ENCODE data around the gene NAALADL2. TPM values are rescaled to one million over a fixed set of nuclear protein-coding genes. Genes with fewer than 3 reads are reported as not detected.
"Not testable (repeated sequence)": the region's sequence is repeated elsewhere in the genome, so short reads cannot be mapped to it uniquely, and the experiment has no call there.

Gene NAALADL2
- total and polyA plus RNA-seq, 9 of the 15 experiments (the other 6 are each of a cell fraction or from before 2014, with no cell fraction given): 0.29 to 1.1 (median 0.79) TPM; not detected in 1

GRCh38 chr3:175528693-175529092 lies 669.6 kb downstream of the NAALADL2 start:
- H3K9ac ChIP-seq (ENCODE audit: insufficient read depth in 1 of 2, low read depth in 2 of 2, low read length in 2 of 2); H2AFZ ChIP-seq (ENCODE audit: low read depth, low read length); FAIRE-seq; H3K4me1 ChIP-seq (replicated peaks in 1 of 2; ENCODE audit: control insufficient read depth in 2 of 2, insufficient read depth in 2 of 2, low read length in 2 of 2); CTCF ChIA-PET (ENCODE audit: low intra/inter-chr PET ratio); BruUV-seq (replicated peaks); H3K36me3 ChIP-seq (ENCODE audit: control insufficient read depth, insufficient read depth, low read length); H3K27me3 ChIP-seq (ENCODE audit: control insufficient read depth in 2 of 2, insufficient read depth in 2 of 2, low read length in 2 of 2); in situ Hi-C loops (cut with MboI); H4K20me1 ChIP-seq (replicated peaks; ENCODE audit: control insufficient read depth, insufficient read depth, low read length); H3K9me3 ChIP-seq (replicated peaks; ENCODE audit: control insufficient read depth, insufficient read depth, low read depth, low read length); H3K4me3 ChIP-seq; H3K79me2 ChIP-seq (ENCODE audit: control insufficient read depth, insufficient read depth, low read length); POLR2A ChIA-PET; DNase-seq (ENCODE audit: extremely low read depth in 1 of 4, low spot score in 3 of 4); ATAC-seq; H3K4me2 ChIP-seq (ENCODE audit: insufficient read depth, low read length); H3K27ac ChIP-seq (ENCODE audit: extremely low read depth, low read depth, low read length); H3K9me1 ChIP-seq (ENCODE audit: control insufficient read depth, insufficient read depth, low read length); intact Hi-C loops (cut with micrococcal nuclease): not testable (repeated sequence)
- 0% methylated on average over 2 of the region's 2 CpGs for whole genome bisulfite sequencing (ENCODE audit: insufficient coverage, low coverage, missing lambda C conversion rate)
- TF ChIP-seq, protein P1, sequence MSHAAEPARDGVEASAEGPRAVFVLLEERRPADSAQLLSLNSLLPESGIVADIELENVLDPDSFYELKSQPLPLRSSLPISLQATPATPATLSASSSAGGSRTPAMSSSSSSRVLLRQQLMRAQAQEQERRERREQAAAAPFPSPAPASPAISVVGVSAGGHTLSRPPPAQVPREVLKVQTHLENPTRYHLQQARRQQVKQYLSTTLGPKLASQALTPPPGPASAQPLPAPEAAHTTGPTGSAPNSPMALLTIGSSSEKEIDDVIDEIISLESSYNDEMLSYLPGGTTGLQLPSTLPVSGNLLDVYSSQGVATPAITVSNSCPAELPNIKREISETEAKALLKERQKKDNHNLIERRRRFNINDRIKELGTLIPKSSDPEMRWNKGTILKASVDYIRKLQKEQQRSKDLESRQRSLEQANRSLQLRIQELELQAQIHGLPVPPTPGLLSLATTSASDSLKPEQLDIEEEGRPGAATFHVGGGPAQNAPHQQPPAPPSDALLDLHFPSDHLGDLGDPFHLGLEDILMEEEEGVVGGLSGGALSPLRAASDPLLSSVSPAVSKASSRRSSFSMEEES (CRISPR knock-in tag; IDR thresholded peaks at IDR 0.05): peak; percentile 50; the same call in 1 of the 2 replicates

GRCh38 chr3:175535351-175535750 lies 676.2 kb downstream of the NAALADL2 start:
- Histone ChIP-seq H3K4me2 (ENCODE audit: insufficient read depth, low read length) (no peak overlapping the region), H3K79me2 (ENCODE audit: control insufficient read depth, insufficient read depth, low read length) (no peaks in the 10 kb centered on the region), H3K4me1 (replicated peaks in 1 of 2; ENCODE audit: control insufficient read depth in 2 of 2, insufficient read depth in 2 of 2, low read length in 2 of 2) (no peaks in the 10 kb centered on the region), H2AFZ (ENCODE audit: low read depth, low read length) (no peak overlapping the region), H3K9me3 (replicated peaks; ENCODE audit: control insufficient read depth, insufficient read depth, low read depth, low read length) (no peaks in the 10 kb centered on the region), H3K27me3 (ENCODE audit: control insufficient read depth in 2 of 2, insufficient read depth in 2 of 2, low read length in 2 of 2) (no peaks in the 10 kb centered on the region), H3K36me3 (ENCODE audit: control insufficient read depth, insufficient read depth, low read length) (no peaks in the 10 kb centered on the region), H3K4me3 (no peak overlapping the region), H3K9ac (ENCODE audit: insufficient read depth in 1 of 2, low read depth in 2 of 2, low read length in 2 of 2) (no peak overlapping the region), H3K9me1 (ENCODE audit: control insufficient read depth, insufficient read depth, low read length) (no peaks in the 10 kb centered on the region), H3K27ac (ENCODE audit: extremely low read depth, low read depth, low read length) (no peak overlapping the region), H4K20me1 (replicated peaks; ENCODE audit: control insufficient read depth, insufficient read depth, low read length) (no peaks in the 10 kb centered on the region)
- BruUV-seq (replicated peaks): no TSS peak
- in situ Hi-C loops (cut with MboI): no loop called here
- DNase-seq (ENCODE audit: extremely low read depth in 1 of 4, low spot score in 3 of 4): no peak
- intact Hi-C loops (cut with micrococcal nuclease): no loop called here
- POLR2A ChIA-PET: no interaction called here
- 0% methylated on average over 2 of the region's 2 CpGs for WGBS (ENCODE audit: insufficient coverage, low coverage, missing lambda C conversion rate)
- no peak for FAIRE-seq
- ATAC-seq: no peak
- CTCF ChIA-PET (ENCODE audit: low intra/inter-chr PET ratio): no interaction called here
- TF ChIP-seq MGA (IDR thresholded peaks at IDR 0.05): no peak
